Right ventricle myocardium superior (tissue), 1 donor: Measurements from ENCODE around the gene AXIN1. TPM values are rescaled to one million over a fixed set of nuclear protein-coding genes. Genes with fewer than 3 reads are reported as not detected.

Experiments used
- ATAC-seq: fragments of 200-7000 bp; cut with Tn5 transposase; one replicate; pipeline ENCODE4 v1.9.1; 2020; ENCODE audit warnings: mild to moderate bottlenecking; ENCODE audit not compliant: poor library complexity
- DNase-seq: peaks from one replicate; pipeline ENCODE4 v3.0.0-alpha.2; 2020
- intact Hi-C: fragments of 100-400 bp; cut with DNase I; formaldehyde crosslinking; loops from one replicate; pipeline ENCODE4 v1.11.2; 2022
- total RNA-seq: library from RNA; stranded (reverse); fragmentation: NEBNext Ultra II Directional; extraction: Animal tissue kit (Norgen Biotek cat#: 25700); gene quantifications from one replicate; pipeline ENCODE4 v1.2.1, GENCODE V29; 2021
- donor health status: DM: no; HTN: yes; CAD: no; lungs with severe emphysema.

The AXIN1 gene
- total RNA-seq, 1 donor from 2014 or later, result 14.0 TPM

GRCh38 chr16:321532-321931 is 31.0 kb downstream of the AXIN1 start:
- DNase-seq, result no peak

GRCh38 chr16:320206-320605 is 32.3 kb downstream of the AXIN1 start:
- DNase-seq (no peak), ATAC-seq (no peak)
- intact Hi-C loops, result no loop called here

More at GRCh38 chr16:321532-321931, 31.0 kb downstream of the AXIN1 start:
- intact Hi-C loops, result no loop called here
- ATAC-seq, result no peak

GRCh38 chr16:318628-319027 is 33.9 kb downstream of the AXIN1 start:
- intact Hi-C loops, result no loop called here
- ATAC-seq (no peak), DNase-seq (no peak)

- DNase-seq, result no peak
- intact Hi-C loops, result no loop called here
- ATAC-seq, result no peak
These were observed 34.9 kb downstream of the AXIN1 start for GRCh38 chr16:317583-317982.

- no peak for DNase-seq
- intact Hi-C loops, result no loop called here
- no peak for ATAC-seq
These were observed 35.6 kb downstream of the AXIN1 start for GRCh38 chr16:316741-317464.

- intact Hi-C loops, result no loop called here
- DNase-seq (no peak), ATAC-seq (no peak)
These were observed 37.7 kb downstream of the AXIN1 start for GRCh38 chr16:314795-315299.

GRCh38 chr16:314351-314750 is 38.2 kb downstream of the AXIN1 start:
- intact Hi-C loops, result no loop called here
- DNase-seq (no peak), ATAC-seq (no peak)

GRCh38 chr16:311725-312124 is 40.8 kb downstream of the AXIN1 start:
- ATAC-seq (no peak), DNase-seq (no peak)
- intact Hi-C loops, result no loop called here

GRCh38 chr16:309476-309875 is 43.0 kb downstream of the AXIN1 start:
- ATAC-seq (no peak), DNase-seq (no peak)
- intact Hi-C loops, result no loop called here

GRCh38 chr16:307691-308312 is 44.7 kb downstream of the AXIN1 start:
- intact Hi-C loops, result no loop called here
- ATAC-seq (no peak), DNase-seq (no peak)

GRCh38 chr16:306911-307370 is 45.6 kb downstream of the AXIN1 start:
- no peak for DNase-seq
- ATAC-seq, result no peak
- intact Hi-C loops, result no loop called here

- no peak for ATAC-seq
- DNase-seq, result no peak
- intact Hi-C loops, result no loop called here
These were observed 46.5 kb downstream of the AXIN1 start for GRCh38 chr16:305916-306626.

- intact Hi-C loops, result no loop called here
- no peak for ATAC-seq
- DNase-seq, result no peak
These were observed 48.6 kb downstream of the AXIN1 start for GRCh38 chr16:303760-304505.

GRCh38 chr16:301950-302349 is 50.6 kb downstream of the AXIN1 start:
- intact Hi-C loops, result no loop called here
- ATAC-seq, result no peak

GRCh38 chr16:301235-301634 is 51.3 kb downstream of the AXIN1 start:
- intact Hi-C loops, result no loop called here
- ATAC-seq (no peak), DNase-seq (no peak)

More at GRCh38 chr16:301950-302349, 50.6 kb downstream of the AXIN1 start:
- no peak for DNase-seq

- intact Hi-C loops, result no loop called here
- ATAC-seq, result no peak
These were observed 54.7 kb downstream of the AXIN1 start for GRCh38 chr16:297832-298231.

GRCh38 chr16:296806-297510 is 55.6 kb downstream of the AXIN1 start:
- DNase-seq, result no peak
- ATAC-seq, result no peak
- intact Hi-C loops, result no loop called here

More at GRCh38 chr16:297832-298231, 54.7 kb downstream of the AXIN1 start:
- no peak for DNase-seq

- DNase-seq, result no peak
- intact Hi-C loops, result no loop called here
- ATAC-seq, result no peak
These were observed 56.2 kb downstream of the AXIN1 start for GRCh38 chr16:296276-296675.
